ENCODE data around the gene CXCL3. TPM values are rescaled to one million over a fixed set of nuclear protein-coding genes. Genes with fewer than 3 reads are reported as not detected.

Gene CXCL3
- total and polyA plus RNA-seq, 4 donors: 0.07 to 0.96 (median 0.63) TPM

DNA sequence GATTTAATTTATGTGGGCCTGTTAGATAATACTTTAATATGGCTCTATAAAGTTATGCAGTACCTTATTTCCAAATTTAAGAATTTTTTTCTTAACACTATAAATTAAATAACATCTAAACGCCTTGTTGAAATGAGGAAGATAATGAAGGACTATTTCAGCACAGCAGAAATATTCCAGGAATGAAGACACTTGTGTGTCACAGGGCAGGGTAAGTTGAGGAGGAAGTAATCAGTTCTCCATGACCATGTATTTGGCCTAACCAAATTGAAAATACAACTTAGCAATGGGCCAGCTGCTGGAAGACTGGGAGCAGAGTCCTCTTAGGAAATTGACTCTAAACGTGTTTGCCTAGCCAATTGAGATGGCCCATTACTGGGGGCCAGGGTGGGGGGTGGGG is 16.9 kb downstream of the CXCL3 start:
- WGBS: 51% methylated on average over 2 of the region's 2 CpGs

More for the DNA sequence above, 16.9 kb downstream of the CXCL3 start:
- no peaks in the 10 kb centered on the region for H3K36me3 ChIP-seq (ENCODE audit: control insufficient read depth in 4 of 4, insufficient read depth in 3 of 4, low read depth in 1 of 4, low read length in 3 of 4)
- TF ChIP-seq CTCF (IDR thresholded peaks at IDR 0.05; ENCODE audit: low read depth, low read length, missing input control) (no peak), NR2F2 (IDR thresholded peaks at IDR 0.05) (no peak), ZBTB33 (IDR thresholded peaks at IDR 0.05) (no peak), EGR1 (IDR thresholded peaks at IDR 0.05; ENCODE audit: low read depth in 2 of 2) (no peak), TAF1 (conservative IDR thresholded peaks at IDR 0.05) (no peak), HNF4A (conservative IDR thresholded peaks at IDR 0.05) (no peak), FOXA2 (IDR thresholded peaks at IDR 0.05) (no peak), HNF4G (IDR thresholded peaks at IDR 0.05) (no peak), ATF3 (IDR thresholded peaks at IDR 0.05) (no peak), FOXA1 (IDR thresholded peaks at IDR 0.05) (no peak), YY1 (IDR thresholded peaks at IDR 0.05) (no peak), RXRA (IDR thresholded peaks at IDR 0.05) (no peak), MAX (IDR thresholded peaks at IDR 0.05) (no peak), GABPA (IDR thresholded peaks at IDR 0.05 in 1 of 2, conservative IDR thresholded peaks at IDR 0.05 in 1 of 2) (no peak)
- TF ChIP-seq, protein P1, sequence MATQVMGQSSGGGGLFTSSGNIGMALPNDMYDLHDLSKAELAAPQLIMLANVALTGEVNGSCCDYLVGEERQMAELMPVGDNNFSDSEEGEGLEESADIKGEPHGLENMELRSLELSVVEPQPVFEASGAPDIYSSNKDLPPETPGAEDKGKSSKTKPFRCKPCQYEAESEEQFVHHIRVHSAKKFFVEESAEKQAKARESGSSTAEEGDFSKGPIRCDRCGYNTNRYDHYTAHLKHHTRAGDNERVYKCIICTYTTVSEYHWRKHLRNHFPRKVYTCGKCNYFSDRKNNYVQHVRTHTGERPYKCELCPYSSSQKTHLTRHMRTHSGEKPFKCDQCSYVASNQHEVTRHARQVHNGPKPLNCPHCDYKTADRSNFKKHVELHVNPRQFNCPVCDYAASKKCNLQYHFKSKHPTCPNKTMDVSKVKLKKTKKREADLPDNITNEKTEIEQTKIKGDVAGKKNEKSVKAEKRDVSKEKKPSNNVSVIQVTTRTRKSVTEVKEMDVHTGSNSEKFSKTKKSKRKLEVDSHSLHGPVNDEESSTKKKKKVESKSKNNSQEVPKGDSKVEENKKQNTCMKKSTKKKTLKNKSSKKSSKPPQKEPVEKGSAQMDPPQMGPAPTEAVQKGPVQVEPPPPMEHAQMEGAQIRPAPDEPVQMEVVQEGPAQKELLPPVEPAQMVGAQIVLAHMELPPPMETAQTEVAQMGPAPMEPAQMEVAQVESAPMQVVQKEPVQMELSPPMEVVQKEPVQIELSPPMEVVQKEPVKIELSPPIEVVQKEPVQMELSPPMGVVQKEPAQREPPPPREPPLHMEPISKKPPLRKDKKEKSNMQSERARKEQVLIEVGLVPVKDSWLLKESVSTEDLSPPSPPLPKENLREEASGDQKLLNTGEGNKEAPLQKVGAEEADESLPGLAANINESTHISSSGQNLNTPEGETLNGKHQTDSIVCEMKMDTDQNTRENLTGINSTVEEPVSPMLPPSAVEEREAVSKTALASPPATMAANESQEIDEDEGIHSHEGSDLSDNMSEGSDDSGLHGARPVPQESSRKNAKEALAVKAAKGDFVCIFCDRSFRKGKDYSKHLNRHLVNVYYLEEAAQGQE (IDR thresholded peaks at IDR 0.05): no peak
- no peaks in the 10 kb centered on the region for H3K4me1 ChIP-seq (ENCODE audit: control insufficient read depth in 4 of 4, insufficient read depth in 4 of 4, low read length in 3 of 4)
- no peak for DNase-seq (ENCODE audit: low spot score)
- peaks cover 0 to 6% (median 0%) of the 10 kb centered on the region in 4 donors for H3K9me3 ChIP-seq (ENCODE audit: control insufficient read depth in 4 of 4, low read length in 3 of 4)
- H3K9ac ChIP-seq (ENCODE audit: low read depth in 1 of 2, low read length in 2 of 2): no peak overlapping the region
- H3K27ac ChIP-seq (ENCODE audit: low read depth in 1 of 2, low read length in 2 of 2): no peak overlapping the region
- no peaks in the 10 kb centered on the region for H3K27me3 ChIP-seq (ENCODE audit: control insufficient read depth in 4 of 4, insufficient read depth in 4 of 4, low read length in 3 of 4)
- H3K4me3 ChIP-seq (ENCODE audit: low read depth in 1 of 3, low read length in 3 of 3): no peak overlapping the region

Data from liver (tissue), 9 donors.